Thyroid gland (tissue), 4 donors: Measurements from ENCODE around the gene AMPD2. TPM values are rescaled to one million over a fixed set of nuclear protein-coding genes. Genes with fewer than 3 reads are reported as not detected.
A peak's percentile ranks its signal among the peaks of the same experiment; 100 is the strongest.

Experiments used
- DNase-seq, 2 donors: peaks; one replicate each; pipeline ENCODE4 v3.0.0-alpha.2; 2019
- H3K27ac ChIP-seq, 3 donors: fragments of 200-600 bp; sonication (generic); 1 replicate in 2 of 3; 2 replicates in 1 of 3; pipeline ENCODE4 v1.5.1; 2016 to 2019; ENCODE audit warnings: mild to moderate bottlenecking in 1 of 3, moderate library complexity in 1 of 3
- H3K27me3 ChIP-seq: fragments of 200-600 bp; sonication (generic); one replicate; pipeline ENCODE4 v1.5.1; 2019
- H3K36me3 ChIP-seq, 2 donors: fragments of 200-600 bp; sonication (generic); one replicate each; pipeline ENCODE4 v1.5.1; 2016 to 2019
- H3K4me1 ChIP-seq, 2 donors: fragments of 200-600 bp; sonication (generic); one replicate each; pipeline ENCODE4 v1.5.1; 2017 to 2019
- H3K4me3 ChIP-seq, 3 donors: fragments of 200-600 bp; sonication (generic); replicated peaks in 1 of 3; 1 replicate in 2 of 3; 2 replicates in 1 of 3; pipeline ENCODE4 v1.5.1; 2016; ENCODE audit warnings: mild to moderate bottlenecking in 1 of 3
- H3K9me3 ChIP-seq: fragments of 200-600 bp; sonication (generic); one replicate; pipeline ENCODE4 v1.5.1; 2017
- CTCF ChIP-seq, 6 experiments: fragments of 200-600 bp in 3 of 6; fragments of 450-650 bp in 3 of 6; sonication (generic) in 3 of 6; IDR thresholded peaks; one replicate each; pipeline ENCODE4 v1.5.1; 2016 to 2019; ENCODE audit warnings: antibody characterized with exemption in 6 of 6, mild to moderate bottlenecking in 2 of 6, inconsistent platforms in 1 of 6, moderate library complexity in 1 of 6
- POLR2A ChIP-seq, 2 donors: fragments of 450-650 bp; IDR thresholded peaks; one replicate each; pipeline ENCODE4 v1.6.1; 2017; ENCODE audit warnings: antibody characterized with exemption in 2 of 2, mild to moderate bottlenecking in 2 of 2, moderate library complexity in 1 of 2
- WGBS, 2 donors: methylation state at CpG; one replicate each; pipeline ENCODE4 v1.1.5; 2017; 5-methylcytosine and 5-hydroxymethylcytosine counted together
- intact Hi-C: fragments of 100-400 bp; cut with DNase I; formaldehyde crosslinking; loops from one replicate; pipeline ENCODE4 v1.15.1; 2023
- total RNA-seq, 4 donors: library from RNA; depleted of rRNA; stranded (reverse); fragments of >200 nt; gene quantifications; one replicate each; pipeline ENCODE4 v1.2.3, GENCODE V29; 2016

AMPD2 gene
- total RNA-seq, 4 donors from 2014 or later: 31.2 to 74.8 (median 46.8) TPM

- Histone ChIP-seq H3K4me1 (peaks cover 3 to 12% of the 10 kb centered on the region in 2 donors), H3K4me3 (no peak overlapping the region), H3K36me3 (no peaks in the 10 kb centered on the region), H3K27me3 (no peaks in the 10 kb centered on the region), H3K9me3 (no peaks in the 10 kb centered on the region), H3K27ac (no peak overlapping the region)
- 62 to 88% methylated on average over 3 of the region's 3 CpGs for WGBS, 2 donors
- intact Hi-C loops: no loop called here
- TF ChIP-seq CTCF (IDR thresholded peaks at IDR 0.05) (no peak), POLR2A (IDR thresholded peaks at IDR 0.05) (no peak)
- DNase-seq: no peak
Measured at GRCh38 chr1:109616391-109616790, 3.2 kb upstream of the AMPD2 start.

GRCh38 chr1:109617291-109617801, 2.3 kb upstream of the AMPD2 start:
- Histone ChIP-seq H3K27ac (no peak overlapping the region), H3K27me3 (no peaks in the 10 kb centered on the region), H3K4me1 (peaks cover 9 to 17% of the 10 kb centered on the region in 2 donors), H3K9me3 (no peaks in the 10 kb centered on the region), H3K4me3 (no peak overlapping the region), H3K36me3 (no peaks in the 10 kb centered on the region)
- no peak for DNase-seq
- TF ChIP-seq POLR2A (IDR thresholded peaks at IDR 0.05) (no peak), CTCF (IDR thresholded peaks at IDR 0.05) (no peak)
- intact Hi-C loops: no loop called here
- WGBS, 2 donors: 58 to 69% methylated on average over 3 of the region's 3 CpGs

GRCh38 chr1:109618661-109619575, 719 bp upstream of the AMPD2 start:
- Histone ChIP-seq H3K9me3 (no peaks in the 10 kb centered on the region), H3K4me3 (peak overlapping the region; percentile 23 to 70 (median 57)), H3K27me3 (no peaks in the 10 kb centered on the region), H3K36me3 (no peaks in the 10 kb centered on the region), H3K27ac (peak overlapping the region in 2 of 3 donors; percentile 74 to 82), H3K4me1 (peaks cover 9 to 17% of the 10 kb centered on the region in 2 donors)
- TF ChIP-seq POLR2A (IDR thresholded peaks at IDR 0.05): no peak
- TF ChIP-seq CTCF (IDR thresholded peaks at IDR 0.05): no peak
- intact Hi-C loops: no loop called here
- no peak for DNase-seq
- 53% methylated on average over 9 of the region's 9 CpGs for whole genome bisulfite sequencing, 2 donors

GRCh38 chr1:109620401-109620791, 759 bp downstream of the AMPD2 start:
- Histone ChIP-seq H3K4me1 (peaks cover 9 to 20% of the 10 kb centered on the region in 2 donors), H3K4me3 (peak overlapping the region; percentile 23 to 70 (median 57)), H3K27ac (peak overlapping the region; percentile 65 to 82 (median 74)), H3K27me3 (no peaks in the 10 kb centered on the region), H3K36me3 (no peaks in the 10 kb centered on the region), H3K9me3 (no peaks in the 10 kb centered on the region)
- TF ChIP-seq CTCF (IDR thresholded peaks at IDR 0.05) (no peak), POLR2A (IDR thresholded peaks at IDR 0.05) (peak in 1 of 2 donors; percentile 5)
- DNase-seq: peak; percentile 44 to 50
- intact Hi-C loops: no loop called here
- whole genome bisulfite sequencing, 2 donors: 0% methylated on average over 4 to 9 of the region's 9 CpGs

DNA sequence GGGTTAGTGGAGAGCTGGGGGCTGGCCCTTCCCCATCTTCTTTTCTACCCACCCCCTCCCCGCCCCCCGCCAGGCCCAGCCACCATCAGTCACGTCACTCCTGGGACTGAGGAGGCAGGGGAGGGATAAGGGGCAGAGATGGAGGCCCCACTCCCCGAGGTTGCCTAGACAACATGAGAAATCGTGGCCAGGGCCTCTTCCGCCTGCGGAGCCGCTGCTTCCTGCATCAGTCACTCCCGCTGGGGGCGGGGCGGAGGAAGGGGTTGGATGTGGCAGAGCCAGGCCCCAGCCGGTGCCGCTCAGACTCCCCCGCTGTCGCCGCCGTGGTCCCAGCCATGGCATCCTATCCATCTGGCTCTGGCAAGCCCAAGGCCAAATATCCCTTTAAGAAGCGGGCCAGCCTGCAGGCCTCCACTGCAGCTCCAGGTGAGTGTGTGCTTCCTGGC, 1.2 kb downstream of the AMPD2 start:
- no peaks in the 10 kb centered on the region for H3K9me3 ChIP-seq
- H3K4me3 ChIP-seq: peak overlapping the region in 2 of 3 donors; percentile 57 to 70
- peak; percentile 90 to 92 for DNase-seq
- peak overlapping the region; percentile 65 to 82 (median 74) for H3K27ac ChIP-seq
- H3K4me1 ChIP-seq: peaks cover 9 to 20% of the 10 kb centered on the region in 2 donors
- no peaks in the 10 kb centered on the region for H3K36me3 ChIP-seq
- no peak for TF ChIP-seq CTCF (IDR thresholded peaks at IDR 0.05)
- TF ChIP-seq POLR2A (IDR thresholded peaks at IDR 0.05): no peak
- intact Hi-C loops: no loop called here
- H3K27me3 ChIP-seq: no peaks in the 10 kb centered on the region
- 0% methylated on average over 2 of the region's 18 CpGs for WGBS, 2 donors
